Measurements from ENCODE around the gene ENTHD1.

ENTHD1 gene

GRCh38 chr22:39745789-39746188, 147.8 kb downstream of the ENTHD1 start:
- no peak for TF ChIP-seq MAX (IDR thresholded peaks at IDR 0.05)
- no peak for TF ChIP-seq YY1 (IDR thresholded peaks at IDR 0.05; ENCODE audit: low read depth)
- no peak for TF ChIP-seq EP300 (IDR thresholded peaks at IDR 0.05; ENCODE audit: borderline replicate concordance)
- no peak for TF ChIP-seq TAF1 (IDR thresholded peaks at IDR 0.05; ENCODE audit: low read depth)
- TF ChIP-seq USF1 (IDR thresholded peaks at IDR 0.05) = no peak
- no peak for TF ChIP-seq CREB1 (IDR thresholded peaks at IDR 0.05; ENCODE audit: low read depth)
- TF ChIP-seq FOXM1 (IDR thresholded peaks at IDR 0.05; ENCODE audit: borderline replicate concordance, low read depth) = no peak
- TF ChIP-seq TEAD4 (IDR thresholded peaks at IDR 0.05) = no peak

GRCh38 chr22:39744353-39744752, 149.2 kb downstream of the ENTHD1 start:
- TF ChIP-seq MAX (IDR thresholded peaks at IDR 0.05) (no peak), YY1 (IDR thresholded peaks at IDR 0.05; ENCODE audit: low read depth) (no peak), FOXM1 (IDR thresholded peaks at IDR 0.05; ENCODE audit: borderline replicate concordance, low read depth) (no peak), NFIC (IDR thresholded peaks at IDR 0.05) (no peak), TEAD4 (IDR thresholded peaks at IDR 0.05) (no peak), USF1 (IDR thresholded peaks at IDR 0.05) (no peak), RAD21 (IDR thresholded peaks at IDR 0.05; ENCODE audit: low read depth) (no peak)

GRCh38 chr22:39743935-39744334, 149.6 kb downstream of the ENTHD1 start:
- TF ChIP-seq TCF12 (IDR thresholded peaks at IDR 0.05; ENCODE audit: low read depth) = no peak
- no peak for TF ChIP-seq CEBPB (IDR thresholded peaks at IDR 0.05)
- TF ChIP-seq CREB1 (IDR thresholded peaks at IDR 0.05; ENCODE audit: low read depth) = no peak
- no peak for TF ChIP-seq EP300 (IDR thresholded peaks at IDR 0.05; ENCODE audit: borderline replicate concordance)
- no peak for TF ChIP-seq TEAD4 (IDR thresholded peaks at IDR 0.05)
- TF ChIP-seq YY1 (IDR thresholded peaks at IDR 0.05; ENCODE audit: low read depth) = no peak
- TF ChIP-seq MAX (IDR thresholded peaks at IDR 0.05) = no peak
- TF ChIP-seq NFIC (IDR thresholded peaks at IDR 0.05) = no peak
- TF ChIP-seq ZBTB7A (IDR thresholded peaks at IDR 0.05; ENCODE audit: low read depth) = no peak
- TF ChIP-seq REST (IDR thresholded peaks at IDR 0.05; ENCODE audit: low read depth) = no peak
- no peak for TF ChIP-seq USF1 (IDR thresholded peaks at IDR 0.05)
- no peak for TF ChIP-seq FOXM1 (IDR thresholded peaks at IDR 0.05; ENCODE audit: borderline replicate concordance, low read depth)
- no peak for TF ChIP-seq TAF1 (IDR thresholded peaks at IDR 0.05; ENCODE audit: low read depth)
- TF ChIP-seq EGR1 (IDR thresholded peaks at IDR 0.05) = no peak
- no peak for TF ChIP-seq RAD21 (IDR thresholded peaks at IDR 0.05; ENCODE audit: low read depth)

- TF ChIP-seq TEAD4 (IDR thresholded peaks at IDR 0.05) (no peak), FOXM1 (IDR thresholded peaks at IDR 0.05; ENCODE audit: borderline replicate concordance, low read depth) (no peak), EGR1 (IDR thresholded peaks at IDR 0.05) (no peak), REST (IDR thresholded peaks at IDR 0.05; ENCODE audit: low read depth) (no peak), ZBTB7A (IDR thresholded peaks at IDR 0.05; ENCODE audit: low read depth) (no peak), MAX (IDR thresholded peaks at IDR 0.05) (no peak), RAD21 (IDR thresholded peaks at IDR 0.05; ENCODE audit: low read depth) (no peak), TCF12 (IDR thresholded peaks at IDR 0.05; ENCODE audit: low read depth) (no peak), TAF1 (IDR thresholded peaks at IDR 0.05; ENCODE audit: low read depth) (no peak), EP300 (IDR thresholded peaks at IDR 0.05; ENCODE audit: borderline replicate concordance) (no peak), NFIC (IDR thresholded peaks at IDR 0.05) (no peak), USF1 (IDR thresholded peaks at IDR 0.05) (no peak), CREB1 (IDR thresholded peaks at IDR 0.05; ENCODE audit: low read depth) (no peak), CEBPB (IDR thresholded peaks at IDR 0.05) (no peak)
Measured at GRCh38 chr22:39739338-39740027, 154.1 kb downstream of the ENTHD1 start.
